ENCODE results near the gene GPX4.

Gene GPX4

GRCh38 chr19:1103708-1104310 lies at the start of gene GPX4:
GPX4 (plus strand) TSS chr19:1103994; CDS start chr19:1104044, 50 bp downstream.
- H3K9me3 Mint-ChIP-seq: peaks cover 2% of the 10 kb centered on the region
- no peak for TF ChIP-seq CTCF (IDR thresholded peaks at IDR 0.05)
- H3K4me1 Mint-ChIP-seq: peaks cover 38% of the 10 kb centered on the region
- no peaks in the 10 kb centered on the region for H3K27me3 Mint-ChIP-seq (ENCODE audit: low read depth, poor library complexity)
- DNase-seq: peak; percentile 99
- no peaks in the 10 kb centered on the region for H3K36me3 Mint-ChIP-seq (ENCODE audit: low read depth)
- H3K4me3 Mint-ChIP-seq: peak within 1 kb of the TSS; percentile 79
- no peak within 1 kb of the TSS for H3K27ac Mint-ChIP-seq

- DNase-seq: no peak
- Mint-ChIP-seq H3K9me3 (no peaks in the 10 kb centered on the region), H3K36me3 (ENCODE audit: low read depth) (no peaks in the 10 kb centered on the region), H3K27me3 (ENCODE audit: low read depth, poor library complexity) (peaks cover 3% of the 10 kb centered on the region), H3K4me1 (peaks cover 17% of the 10 kb centered on the region), H3K27ac (no peak overlapping the region), H3K4me3 (no peak overlapping the region)
- no peak for TF ChIP-seq CTCF (IDR thresholded peaks at IDR 0.05)
Observed at GRCh38 chr19:1054102-1055027, 49.4 kb upstream of the GPX4 start.

GRCh38 chr19:1055028-1055425 lies 48.8 kb upstream of the GPX4 start:
- no peaks in the 10 kb centered on the region for H3K36me3 Mint-ChIP-seq (ENCODE audit: low read depth)
- peaks cover 3% of the 10 kb centered on the region for H3K27me3 Mint-ChIP-seq (ENCODE audit: low read depth, poor library complexity)
- H3K4me1 Mint-ChIP-seq: peaks cover 17% of the 10 kb centered on the region

GRCh38 chr19:1055886-1056620 lies 47.7 kb upstream of the GPX4 start:
- Mint-ChIP-seq H3K4me1 (peaks cover 17% of the 10 kb centered on the region), H3K4me3 (no peak overlapping the region), H3K36me3 (ENCODE audit: low read depth) (no peaks in the 10 kb centered on the region), H3K9me3 (no peaks in the 10 kb centered on the region), H3K27me3 (ENCODE audit: low read depth, poor library complexity) (peaks cover 3% of the 10 kb centered on the region), H3K27ac (no peak overlapping the region)
- TF ChIP-seq CTCF (IDR thresholded peaks at IDR 0.05): no peak
- no peak for DNase-seq

More at GRCh38 chr19:1055028-1055425, 48.8 kb upstream of the GPX4 start:
- no peak overlapping the region for H3K4me3 Mint-ChIP-seq
- no peak overlapping the region for H3K27ac Mint-ChIP-seq
- no peaks in the 10 kb centered on the region for H3K9me3 Mint-ChIP-seq
- no peak for TF ChIP-seq CTCF (IDR thresholded peaks at IDR 0.05)
- no peak for DNase-seq

GRCh38 chr19:1057176-1057855 lies 46.5 kb upstream of the GPX4 start:
- no peaks in the 10 kb centered on the region for H3K36me3 Mint-ChIP-seq (ENCODE audit: low read depth)
- H3K27me3 Mint-ChIP-seq (ENCODE audit: low read depth, poor library complexity): peaks cover 6% of the 10 kb centered on the region
- DNase-seq: no peak
- no peaks in the 10 kb centered on the region for H3K9me3 Mint-ChIP-seq
- TF ChIP-seq CTCF (IDR thresholded peaks at IDR 0.05): no peak
- H3K27ac Mint-ChIP-seq: no peak overlapping the region
- H3K4me3 Mint-ChIP-seq: no peak overlapping the region
- H3K4me1 Mint-ChIP-seq: peaks cover 13% of the 10 kb centered on the region

Data from nephron progenitor cell (in vitro differentiated cells).